Activated naive CD4-positive, alpha-beta T cell treated with anti-CD3 and anti-CD28 coated beads, Interleukin-2, amount 10 ng/mL, durations not matched to agents 7 days and 5 days (primary cell): Measurements from ENCODE around the gene ATG16L2.
"Not testable (repeated sequence)": the region's sequence is repeated elsewhere in the genome, so short reads cannot be mapped to it uniquely, and the experiment has no call there.

ENCODE experiments used
- CTCF ChIA-PET: fragments of 350-600 bp; sonication (Branson Sonifier 250); formaldehyde crosslinking; loops from one replicate; lab custom pipeline; 2021; ENCODE audit warnings: antibody characterized with exemption; lab: Charles Lee
- DNase-seq: peaks from one replicate; pipeline ENCODE4 v3.0.0-alpha.2; 2020
- H3K27ac Mint-ChIP-seq: one replicate; pipeline ENCODE4 v1.8.0; 2021; ENCODE audit warnings: mild to moderate bottlenecking, moderate library complexity, mixed read lengths
- H3K27me3 Mint-ChIP-seq: one replicate; pipeline ENCODE4 v1.8.0; 2021; ENCODE audit warnings: mild to moderate bottlenecking, mixed read lengths
- H3K36me3 Mint-ChIP-seq: one replicate; pipeline ENCODE4 v1.8.0; 2021; ENCODE audit warnings: mixed read lengths
- H3K4me1 Mint-ChIP-seq: one replicate; pipeline ENCODE4 v1.8.0; 2021; ENCODE audit warnings: mixed read lengths
- H3K4me3 Mint-ChIP-seq: one replicate; pipeline ENCODE4 v1.8.0; 2021; ENCODE audit warnings: mild to moderate bottlenecking, moderate library complexity, mixed read lengths
- H3K9me3 Mint-ChIP-seq: one replicate; pipeline ENCODE4 v1.8.0; 2021; ENCODE audit warnings: mixed read lengths

The ATG16L2 gene

DNA sequence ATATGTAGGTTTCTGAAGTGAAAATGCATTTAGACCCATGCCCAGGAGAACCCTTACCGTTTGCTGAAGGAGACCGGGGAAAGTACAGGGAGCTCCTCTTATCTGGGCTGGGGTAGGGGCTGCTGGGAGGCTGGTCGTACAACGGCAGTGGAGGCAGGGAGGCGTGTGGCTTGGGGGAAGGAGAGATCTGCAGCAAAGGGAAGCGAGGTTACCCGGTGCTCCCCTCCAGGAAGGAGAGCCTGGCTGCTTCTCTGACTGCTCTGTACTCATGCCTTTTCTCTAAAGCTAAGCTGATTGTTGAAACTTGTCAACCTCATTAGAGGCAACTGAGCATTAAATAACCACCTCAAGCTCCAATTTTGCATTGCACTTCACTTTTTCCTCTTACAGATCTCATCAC, 27.2 kb downstream of the ATG16L2 start:
- no peaks in the 10 kb centered on the region for H3K9me3 Mint-ChIP-seq
- no peak for DNase-seq
- no peaks in the 10 kb centered on the region for H3K27me3 Mint-ChIP-seq
- H3K4me3 Mint-ChIP-seq, result no peak overlapping the region
- CTCF ChIA-PET, result interaction anchor here (2.0 to 2.4 kb wide), 2 partner anchors 10 to 336 kb away, joined by 6 to 9 read pairs; no protein-coding TSS in a partner anchor
- H3K36me3 Mint-ChIP-seq, result peaks cover 42% of the 10 kb centered on the region
- H3K4me1 Mint-ChIP-seq, result peaks cover 7% of the 10 kb centered on the region
- H3K27ac Mint-ChIP-seq, result no peak overlapping the region

- Mint-ChIP-seq H3K27ac (no peak overlapping the region), H3K27me3 (no peaks in the 10 kb centered on the region), H3K4me3 (no peak overlapping the region), H3K36me3 (peaks cover 42% of the 10 kb centered on the region), H3K4me1 (peaks cover 7% of the 10 kb centered on the region), H3K9me3 (no peaks in the 10 kb centered on the region)
- CTCF ChIA-PET, result no interaction called here
- DNase-seq, result no peak
These were observed 27.9 kb downstream of the ATG16L2 start for GRCh38 chr11:72842126-72842525.

DNA sequence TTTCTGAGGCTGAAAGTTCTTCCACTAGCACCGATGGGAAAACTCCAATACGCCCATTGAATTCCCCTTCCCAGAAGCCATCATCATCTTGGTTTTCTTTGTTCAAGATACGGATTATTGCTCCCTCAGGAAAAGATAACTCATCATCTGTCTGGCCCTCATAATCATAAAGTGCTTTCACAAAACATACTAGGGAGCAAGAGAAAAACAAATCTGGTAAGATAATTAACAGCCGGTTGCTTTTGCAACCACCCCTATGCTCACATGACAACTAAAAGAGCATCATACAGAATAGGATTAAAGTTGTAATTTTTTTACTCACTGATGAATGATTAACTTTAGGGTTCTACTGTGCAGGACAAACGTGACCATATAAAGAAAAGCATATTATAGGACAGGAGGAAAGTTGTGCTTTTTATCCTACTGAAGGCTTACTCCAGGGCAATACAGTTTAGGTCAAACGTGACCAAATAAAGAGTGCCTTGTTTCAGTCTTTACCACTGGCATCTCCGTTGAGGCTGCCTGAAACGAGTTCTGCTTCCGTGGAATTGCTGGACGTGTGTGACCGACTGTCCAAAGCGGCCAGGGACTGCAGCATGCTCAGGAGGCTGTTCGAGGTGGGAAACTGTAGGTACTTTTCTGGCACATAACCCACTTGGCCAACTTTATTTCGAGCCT, 28.6 kb downstream of the ATG16L2 start:
- H3K27me3 Mint-ChIP-seq, result no peaks in the 10 kb centered on the region
- H3K27ac Mint-ChIP-seq, result no peak overlapping the region
- peaks cover 42% of the 10 kb centered on the region for H3K36me3 Mint-ChIP-seq
- H3K4me3 Mint-ChIP-seq, result no peak overlapping the region
- H3K9me3 Mint-ChIP-seq, result no peaks in the 10 kb centered on the region
- no peak for DNase-seq
- CTCF ChIA-PET, result no interaction called here
- peaks cover 7% of the 10 kb centered on the region for H3K4me1 Mint-ChIP-seq

DNA sequence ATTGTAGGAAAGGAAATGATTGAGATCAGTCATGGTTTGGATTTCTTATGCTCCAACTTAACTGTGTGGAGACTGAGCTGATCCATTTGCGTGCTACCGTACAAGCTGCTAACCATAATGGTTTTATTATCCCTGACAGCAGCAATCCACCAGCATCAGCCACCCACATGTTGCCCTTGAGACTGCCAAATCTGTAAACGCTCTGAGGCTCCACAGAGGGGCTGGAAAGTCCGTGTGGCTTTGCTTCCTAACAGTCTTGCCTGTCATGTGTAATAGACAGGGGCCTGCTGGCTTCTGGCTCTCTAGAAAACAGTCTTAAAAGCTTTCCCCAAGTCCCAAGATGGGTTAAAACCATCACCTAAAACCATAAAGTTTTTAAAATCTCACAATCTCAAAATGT, 30.1 kb downstream of the ATG16L2 start:
- H3K27me3 Mint-ChIP-seq, result no peaks in the 10 kb centered on the region
- DNase-seq, result no peak
- no peak overlapping the region for H3K4me3 Mint-ChIP-seq
- no peaks in the 10 kb centered on the region for H3K9me3 Mint-ChIP-seq
- peaks cover 2% of the 10 kb centered on the region for H3K4me1 Mint-ChIP-seq
- CTCF ChIA-PET, result interaction anchor here (2.1 kb wide), 1 partner anchor 13 kb away, joined by 5 read pairs; no protein-coding TSS in a partner anchor
- H3K36me3 Mint-ChIP-seq, result peaks cover 42% of the 10 kb centered on the region
- H3K27ac Mint-ChIP-seq, result no peak overlapping the region

DNA sequence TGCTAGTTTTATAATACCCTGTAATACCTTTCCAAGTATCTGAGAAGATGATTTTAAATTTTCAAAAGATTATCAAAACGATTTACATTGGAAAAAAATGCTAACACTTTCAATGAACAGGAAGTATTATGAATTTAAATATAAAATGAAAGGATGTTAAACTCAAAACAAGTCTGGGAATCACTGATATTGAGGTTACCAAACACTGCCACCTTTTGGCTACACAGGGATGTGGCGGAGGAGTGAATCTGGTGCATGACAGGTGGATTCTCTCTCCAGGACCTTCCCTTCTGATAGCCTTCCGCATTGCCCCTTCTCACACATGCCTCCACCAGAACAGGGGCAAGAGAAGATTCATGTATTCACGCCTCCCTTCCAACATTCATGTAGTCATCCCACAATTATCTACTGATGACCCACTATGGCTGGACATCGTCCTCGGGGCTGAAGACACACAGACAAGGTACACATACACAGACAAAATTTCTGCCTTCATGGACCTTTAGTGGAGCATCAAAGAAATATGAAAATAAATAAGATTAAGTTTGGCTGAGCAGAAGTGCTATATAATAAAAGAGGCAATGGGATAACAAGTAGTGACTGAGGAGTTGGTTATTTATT, 34.7 kb downstream of the ATG16L2 start:
- H3K27ac Mint-ChIP-seq, result no peak overlapping the region
- no peak overlapping the region for H3K4me3 Mint-ChIP-seq
- no peaks in the 10 kb centered on the region for H3K9me3 Mint-ChIP-seq
- CTCF ChIA-PET, result interaction anchor here (3.1 kb wide), 1 partner anchor 329 kb away, joined by 13 read pairs; no protein-coding TSS in a partner anchor
- DNase-seq, result peak; percentile 65
- H3K4me1 Mint-ChIP-seq, result peaks cover 6% of the 10 kb centered on the region
- H3K27me3 Mint-ChIP-seq, result no peaks in the 10 kb centered on the region
- peaks cover 18% of the 10 kb centered on the region for H3K36me3 Mint-ChIP-seq

- no peak overlapping the region for H3K4me3 Mint-ChIP-seq
- H3K36me3 Mint-ChIP-seq, result peaks cover 12% of the 10 kb centered on the region
- CTCF ChIA-PET, result interaction anchor here (3.1 kb wide), 1 partner anchor 327 kb away, joined by 13 read pairs; no protein-coding TSS in a partner anchor
- H3K4me1 Mint-ChIP-seq, result peaks cover 6% of the 10 kb centered on the region
- H3K27ac Mint-ChIP-seq, result no peak overlapping the region
- no peak for DNase-seq
- no peaks in the 10 kb centered on the region for H3K9me3 Mint-ChIP-seq
- no peaks in the 10 kb centered on the region for H3K27me3 Mint-ChIP-seq
These were observed 36.6 kb downstream of the ATG16L2 start for GRCh38 chr11:72850832-72851231.

DNA sequence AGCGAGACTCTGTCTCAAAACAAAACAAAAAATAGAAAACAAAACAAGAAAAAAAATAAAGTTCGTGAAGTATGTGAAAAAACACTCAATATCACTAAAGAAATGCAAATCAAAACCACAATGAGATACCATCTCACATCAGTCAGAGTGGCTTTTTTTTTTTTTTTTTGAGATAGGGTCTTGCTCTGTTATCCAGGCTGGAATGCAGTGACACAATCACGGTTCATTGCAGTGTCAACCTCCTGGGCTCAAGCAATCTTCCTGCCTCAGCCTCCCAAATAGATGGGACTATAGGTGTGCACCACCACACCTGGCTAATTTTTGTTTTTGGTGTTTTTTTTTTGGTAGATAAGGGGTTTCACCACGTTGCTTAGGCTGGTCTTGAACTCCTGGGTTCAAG, 37.5 kb downstream of the ATG16L2 start:
- Mint-ChIP-seq H3K4me3 (no peak overlapping the region), H3K36me3 (peaks cover 10% of the 10 kb centered on the region)
- CTCF ChIA-PET, result interaction anchor here (3.1 kb wide), 1 partner anchor 326 kb away, joined by 13 read pairs; no protein-coding TSS in a partner anchor

DNA sequence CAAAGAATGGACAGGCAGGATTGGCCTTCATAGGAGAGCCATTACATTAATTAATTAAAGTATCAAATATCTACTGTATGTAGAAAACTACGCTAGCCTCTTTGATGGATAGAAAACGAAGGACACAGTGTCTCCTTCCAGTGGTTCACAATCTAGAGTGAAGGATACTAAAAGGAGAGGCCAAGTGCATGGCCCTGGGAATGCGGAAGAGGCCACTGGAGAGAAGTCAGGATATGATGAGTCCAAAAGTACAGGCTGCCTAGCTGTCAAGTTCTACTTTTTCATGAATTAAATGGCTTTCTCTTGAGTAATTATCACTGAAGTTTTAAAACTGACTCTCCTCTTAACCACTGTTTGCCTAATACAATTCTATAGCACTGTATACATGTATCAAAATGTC, 41.9 kb downstream of the ATG16L2 start:
- no peak overlapping the region for H3K27ac Mint-ChIP-seq
- H3K9me3 Mint-ChIP-seq, result no peaks in the 10 kb centered on the region
- CTCF ChIA-PET, result no interaction called here
- no peak overlapping the region for H3K4me3 Mint-ChIP-seq
- H3K4me1 Mint-ChIP-seq, result peaks cover 2% of the 10 kb centered on the region
- no peak for DNase-seq
- no peaks in the 10 kb centered on the region for H3K27me3 Mint-ChIP-seq
- peaks cover 8% of the 10 kb centered on the region for H3K36me3 Mint-ChIP-seq

More for the DNA sequence above, 37.5 kb downstream of the ATG16L2 start:
- H3K27ac Mint-ChIP-seq, result no peak overlapping the region
- peaks cover 6% of the 10 kb centered on the region for H3K4me1 Mint-ChIP-seq
- H3K9me3 Mint-ChIP-seq, result no peaks in the 10 kb centered on the region
- no peaks in the 10 kb centered on the region for H3K27me3 Mint-ChIP-seq
- no peak for DNase-seq

DNA sequence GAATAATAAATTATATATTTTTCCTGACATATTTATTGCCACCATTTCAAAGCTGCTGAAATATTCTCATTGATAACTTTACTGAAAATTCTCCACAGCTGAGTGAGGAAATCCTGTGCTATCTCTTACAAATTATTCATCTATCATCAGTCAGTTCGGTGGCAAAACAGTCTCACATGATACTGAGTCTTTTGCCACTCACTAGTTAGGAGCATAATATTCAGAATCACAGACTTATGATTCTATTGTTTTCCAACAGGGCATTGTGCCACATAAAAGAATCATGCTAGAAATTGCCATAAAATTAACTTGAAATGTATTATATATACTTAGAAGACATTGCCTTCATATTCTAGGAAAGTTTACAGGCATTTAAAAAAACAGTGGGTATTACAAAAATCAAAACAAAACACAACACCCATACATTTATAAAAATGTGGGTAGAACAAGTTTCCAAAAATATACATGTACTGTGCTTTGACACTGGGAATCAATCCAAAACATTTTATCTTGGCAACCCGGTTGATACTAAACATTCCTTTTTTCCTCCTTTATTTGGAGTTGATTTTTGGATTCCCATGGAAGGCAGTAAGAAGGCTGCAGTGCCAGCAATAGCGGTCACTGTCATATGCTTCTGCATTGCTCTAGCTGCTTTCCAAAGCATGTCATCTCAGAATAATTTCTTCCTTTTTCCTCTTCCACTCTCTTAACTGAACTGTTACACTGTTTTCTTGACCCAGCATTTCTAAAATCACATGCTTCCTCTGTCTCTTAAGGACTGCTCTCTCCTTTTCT, 42.5 kb downstream of the ATG16L2 start:
- no peaks in the 10 kb centered on the region for H3K9me3 Mint-ChIP-seq
- DNase-seq, result no peak
- CTCF ChIA-PET, result no interaction called here
- no peak overlapping the region for H3K27ac Mint-ChIP-seq
- no peak overlapping the region for H3K4me3 Mint-ChIP-seq
- no peaks in the 10 kb centered on the region for H3K27me3 Mint-ChIP-seq
- no peaks in the 10 kb centered on the region for H3K4me1 Mint-ChIP-seq
- peaks cover 8% of the 10 kb centered on the region for H3K36me3 Mint-ChIP-seq

DNA sequence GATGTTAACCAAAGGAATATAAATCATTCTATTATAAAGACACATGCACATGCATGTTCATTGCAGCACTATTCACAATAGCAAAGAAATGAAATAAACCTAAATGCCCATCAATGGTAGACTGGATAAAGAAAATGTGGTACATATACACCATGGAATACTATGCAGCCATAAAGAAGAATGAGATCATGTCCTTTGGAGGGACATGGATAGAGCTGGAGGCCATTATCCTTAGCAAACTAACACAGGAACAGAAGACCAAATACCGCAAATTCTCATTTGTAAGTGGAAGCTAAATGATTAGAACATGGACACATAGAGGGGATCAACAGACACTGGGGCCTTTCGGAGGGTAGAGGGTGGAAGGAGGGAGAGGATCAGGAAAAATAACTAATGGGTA, 44.1 kb downstream of the ATG16L2 start:
- H3K4me1 Mint-ChIP-seq, H3K36me3 Mint-ChIP-seq, H3K27me3 Mint-ChIP-seq, H3K4me3 Mint-ChIP-seq, CTCF ChIA-PET, DNase-seq, H3K27ac Mint-ChIP-seq, H3K9me3 Mint-ChIP-seq: not testable (repeated sequence)

GRCh38 chr11:72859126-72859525, 44.9 kb downstream of the ATG16L2 start:
- no peak overlapping the region for H3K4me3 Mint-ChIP-seq
- H3K36me3 Mint-ChIP-seq, result peaks cover 8% of the 10 kb centered on the region
- no peak for DNase-seq
- H3K9me3 Mint-ChIP-seq, result no peaks in the 10 kb centered on the region
- no peaks in the 10 kb centered on the region for H3K27me3 Mint-ChIP-seq
- CTCF ChIA-PET, result no interaction called here
- H3K27ac Mint-ChIP-seq, result no peak overlapping the region
- H3K4me1 Mint-ChIP-seq, result no peaks in the 10 kb centered on the region

DNA sequence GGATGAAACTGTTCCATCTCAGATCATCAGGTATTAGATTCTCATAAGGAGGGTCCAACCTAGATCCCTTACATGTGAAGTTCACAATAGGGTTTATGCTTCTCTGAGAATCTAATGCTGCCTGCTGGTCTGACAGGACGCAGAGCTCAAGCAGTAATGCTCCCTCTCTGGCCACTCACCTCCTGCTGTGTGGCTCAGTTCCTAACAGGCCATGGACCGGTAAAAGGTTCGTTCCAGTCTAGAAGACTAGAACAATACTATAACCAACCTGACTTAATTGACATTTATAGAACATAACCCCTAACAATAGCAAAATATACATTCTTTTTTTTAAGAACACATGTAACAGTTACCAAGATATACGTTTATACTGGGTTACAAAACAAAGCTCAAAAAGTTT, 45.8 kb downstream of the ATG16L2 start:
- H3K4me1 Mint-ChIP-seq, result no peaks in the 10 kb centered on the region
- CTCF ChIA-PET, result no interaction called here
- no peak for DNase-seq
- H3K4me3 Mint-ChIP-seq, result no peak overlapping the region
- no peaks in the 10 kb centered on the region for H3K27me3 Mint-ChIP-seq
- no peaks in the 10 kb centered on the region for H3K9me3 Mint-ChIP-seq
- H3K36me3 Mint-ChIP-seq, result peaks cover 4% of the 10 kb centered on the region
- H3K27ac Mint-ChIP-seq, result no peak overlapping the region

GRCh38 chr11:72860592-72860991, 46.4 kb downstream of the ATG16L2 start:
- Mint-ChIP-seq H3K27me3 (no peaks in the 10 kb centered on the region), H3K27ac (no peak overlapping the region)

DNA sequence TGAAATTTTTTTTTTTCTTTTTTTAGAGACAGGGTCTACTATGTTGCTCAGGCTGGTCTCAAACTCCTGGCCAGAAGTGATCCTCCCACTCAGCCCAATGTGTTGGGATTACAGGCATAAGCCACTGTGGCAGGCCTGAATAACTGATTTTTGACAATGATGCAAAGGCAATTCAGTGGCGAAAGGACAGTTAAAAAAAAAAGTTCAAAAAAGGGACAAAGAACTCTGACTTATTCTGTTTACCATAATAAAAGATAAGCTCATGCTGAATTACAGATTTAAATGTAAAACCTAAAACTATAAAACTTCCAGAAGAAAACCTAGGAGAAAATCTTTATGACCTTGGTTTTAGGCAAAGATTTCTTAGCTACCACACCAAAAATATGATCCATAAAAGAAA, 48.9 kb downstream of the ATG16L2 start:
- no peak for DNase-seq
- H3K4me1 Mint-ChIP-seq, result peaks cover 1% of the 10 kb centered on the region
- H3K9me3 Mint-ChIP-seq, result no peaks in the 10 kb centered on the region
- no peak overlapping the region for H3K4me3 Mint-ChIP-seq
- no peaks in the 10 kb centered on the region for H3K27me3 Mint-ChIP-seq
- CTCF ChIA-PET, result no interaction called here
- H3K36me3 Mint-ChIP-seq, result peaks cover 21% of the 10 kb centered on the region
- H3K27ac Mint-ChIP-seq, result no peak overlapping the region

More at GRCh38 chr11:72860592-72860991, 46.4 kb downstream of the ATG16L2 start:
- Mint-ChIP-seq H3K4me3 (no peak overlapping the region), H3K9me3 (no peaks in the 10 kb centered on the region), H3K4me1 (no peaks in the 10 kb centered on the region), H3K36me3 (peaks cover 6% of the 10 kb centered on the region)
- CTCF ChIA-PET, result no interaction called here
- DNase-seq, result no peak
